HT-29 (cell line): ENCODE measurements around the gene CBY1. TPM values are rescaled to one million over a fixed set of nuclear protein-coding genes. Genes with fewer than 3 reads are reported as not detected.
A peak's percentile ranks its signal among the peaks of the same experiment; 100 is the strongest.
"Not testable (repeated sequence)": the region's sequence is repeated elsewhere in the genome, so short reads cannot be mapped to it uniquely, and the experiment has no call there.

Experiments used
- DNase-seq: peaks from one replicate; pipeline ENCODE4 v3.0.0-alpha.2; 2015; ENCODE audit warnings: low spot score
- total RNA-seq: library from RNA; depleted of rRNA; stranded (reverse); fragments of >200 nt; shearing (Covaris generic); gene quantifications from 2 replicates; pipeline ENCODE4 v1.2.3, GENCODE V29; 2014; rRNA removed

The CBY1 gene
- total RNA-seq, result 7.3 and 10.5 TPM in 2 replicates

DNA sequence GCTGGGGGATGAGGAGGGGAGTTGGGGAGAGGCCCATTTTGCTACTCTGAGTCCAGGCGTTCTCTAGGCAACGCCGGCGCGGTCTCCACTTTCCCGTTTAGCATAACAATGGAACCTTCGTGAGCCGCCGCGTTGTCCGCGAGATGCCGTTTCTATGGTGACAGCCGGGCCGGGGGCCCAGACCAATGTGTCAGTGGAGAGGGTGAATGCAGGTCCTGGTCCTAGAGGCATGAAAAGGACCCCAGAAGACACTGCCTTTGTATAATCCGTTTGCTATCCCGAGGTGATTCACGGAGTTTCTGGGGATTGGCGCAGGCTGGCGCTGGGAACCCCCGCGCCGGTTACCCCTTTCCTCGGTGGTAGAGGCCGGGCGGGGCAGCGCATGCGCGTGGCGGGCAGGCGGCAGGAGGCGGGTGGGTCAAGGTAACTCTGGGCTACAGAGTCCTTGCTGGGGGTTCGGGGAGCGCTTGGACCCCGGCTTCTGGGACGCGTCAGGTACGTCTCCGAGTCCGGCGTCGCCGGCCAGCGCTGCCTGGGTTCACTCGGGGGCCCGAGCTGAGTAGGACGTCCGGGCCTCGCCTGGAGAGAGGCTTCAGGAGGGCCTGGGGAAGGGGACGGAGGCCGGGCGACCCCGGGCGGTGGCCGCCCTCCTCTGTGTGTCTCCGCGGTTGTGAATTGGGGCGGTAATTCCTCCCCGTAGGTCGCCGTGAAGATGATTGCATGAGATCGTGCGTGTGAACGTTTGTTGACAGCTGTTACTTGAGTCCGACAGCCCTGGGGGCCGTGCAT is at the start of gene CBY1, which contains the start of gene FAM227A:
Gene CBY1, plus strand, starts transcription at position 383 of the 789 bp plus-strand sequence. CDS start 11,417 bp downstream, outside the sequence.
Gene FAM227A, minus strand, starts transcription at position 137 of the 789 bp plus-strand sequence. CDS start 6,224 bp downstream, outside the sequence.
- peak; percentile 91 for DNase-seq

GRCh38 chr22:38607680-38608079 is 48.8 kb upstream of the CBY1 start:
- no peak for DNase-seq

- DNase-seq, result no peak
These were observed 47.3 kb upstream of the CBY1 start for GRCh38 chr22:38608992-38609750.

DNA sequence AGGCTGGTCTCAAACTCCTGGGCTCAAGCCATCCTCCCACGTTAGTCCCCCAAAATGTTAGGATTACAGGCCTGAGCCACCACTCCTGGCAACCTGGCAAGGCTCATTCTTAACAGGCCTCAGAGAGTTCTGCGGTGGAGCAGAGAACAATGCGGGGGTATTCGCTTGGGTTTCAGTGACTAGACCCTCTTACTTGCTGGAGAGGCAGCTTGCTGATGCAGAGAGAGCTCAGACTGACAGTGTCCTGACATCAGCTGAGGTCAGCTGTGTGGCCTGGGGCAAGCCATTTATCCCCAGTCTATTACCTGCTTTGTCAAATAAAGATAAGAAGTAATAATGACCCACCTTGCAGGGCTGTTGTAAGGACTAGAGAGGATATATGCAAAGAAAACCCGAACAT is 46.2 kb upstream of the CBY1 start:
- DNase-seq, result no peak

DNA sequence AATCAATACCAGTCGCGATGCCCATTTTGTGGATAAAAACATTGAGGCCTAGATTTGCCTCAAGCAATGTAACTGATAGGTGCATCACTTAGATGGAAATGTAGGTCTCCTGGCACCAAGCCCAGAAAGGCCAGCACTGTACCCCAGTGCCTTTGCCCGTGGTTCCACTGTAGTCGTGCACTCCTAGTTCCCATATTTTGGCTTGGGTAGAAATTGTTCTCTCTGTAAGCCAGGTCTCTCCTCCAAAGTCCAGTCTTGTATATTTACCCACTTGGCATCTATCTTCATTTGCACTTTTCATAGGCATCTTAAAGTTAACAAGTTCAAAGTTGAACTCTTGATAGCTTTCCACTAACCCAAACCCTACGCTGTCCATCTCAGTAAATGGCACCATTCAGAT is 44.9 kb upstream of the CBY1 start:
- no peak for DNase-seq

DNA sequence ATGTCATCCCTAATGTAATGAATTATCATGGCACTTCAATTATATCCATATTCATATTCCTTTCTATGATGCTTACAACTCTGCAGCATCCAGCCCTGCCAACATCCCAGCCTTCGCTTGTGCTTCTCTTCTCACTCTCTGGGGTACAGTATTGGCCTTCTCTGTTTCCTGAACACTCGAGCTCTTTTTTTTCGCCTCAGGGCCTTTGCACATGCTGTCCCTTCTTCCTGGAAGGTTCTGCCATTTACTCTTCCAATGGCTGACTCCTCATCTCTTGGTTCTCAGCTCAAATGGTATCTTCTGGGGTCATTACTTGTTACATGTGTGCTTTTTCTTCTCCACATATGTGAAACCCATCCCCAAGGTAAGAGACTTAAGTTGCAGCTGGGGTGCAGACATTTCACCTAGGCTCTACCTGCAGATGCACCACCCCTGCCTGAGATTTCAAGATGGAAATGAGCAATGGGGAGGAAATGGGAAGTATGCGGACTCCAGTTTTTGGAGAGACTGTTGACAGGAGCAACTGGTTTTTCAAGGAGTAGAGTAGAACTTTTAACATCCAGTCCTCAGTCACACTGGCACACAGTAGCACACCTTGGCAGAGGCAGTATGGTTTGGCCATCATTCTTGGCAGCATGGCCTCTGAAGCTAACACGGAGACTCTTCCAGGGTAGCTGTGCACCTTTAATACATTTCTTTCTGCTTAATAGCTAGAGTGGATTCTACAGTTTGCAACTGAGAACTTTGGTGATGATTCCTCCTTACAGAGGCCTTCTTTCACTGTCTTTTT is 44.0 kb upstream of the CBY1 start:
- no peak for DNase-seq

DNA sequence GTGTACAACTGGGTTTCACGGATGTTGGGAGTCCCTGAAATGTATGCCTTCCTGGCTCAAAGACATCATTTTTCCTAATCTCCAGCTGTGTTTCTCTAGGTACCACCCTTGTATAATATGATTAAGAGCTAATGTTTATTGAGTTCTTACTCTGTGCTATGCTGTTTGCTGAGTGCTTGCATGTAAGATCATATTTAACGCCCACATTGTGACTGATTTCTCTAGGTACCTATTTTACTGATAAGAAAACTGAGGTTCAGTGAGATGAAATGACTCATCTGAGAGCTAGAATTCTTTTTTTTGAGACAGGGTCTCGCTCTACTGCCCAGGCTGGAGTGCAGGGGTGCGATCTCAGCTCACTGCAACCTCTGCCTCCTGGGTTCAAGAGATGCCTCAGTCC is 42.9 kb upstream of the CBY1 start:
- no peak for DNase-seq

DNA sequence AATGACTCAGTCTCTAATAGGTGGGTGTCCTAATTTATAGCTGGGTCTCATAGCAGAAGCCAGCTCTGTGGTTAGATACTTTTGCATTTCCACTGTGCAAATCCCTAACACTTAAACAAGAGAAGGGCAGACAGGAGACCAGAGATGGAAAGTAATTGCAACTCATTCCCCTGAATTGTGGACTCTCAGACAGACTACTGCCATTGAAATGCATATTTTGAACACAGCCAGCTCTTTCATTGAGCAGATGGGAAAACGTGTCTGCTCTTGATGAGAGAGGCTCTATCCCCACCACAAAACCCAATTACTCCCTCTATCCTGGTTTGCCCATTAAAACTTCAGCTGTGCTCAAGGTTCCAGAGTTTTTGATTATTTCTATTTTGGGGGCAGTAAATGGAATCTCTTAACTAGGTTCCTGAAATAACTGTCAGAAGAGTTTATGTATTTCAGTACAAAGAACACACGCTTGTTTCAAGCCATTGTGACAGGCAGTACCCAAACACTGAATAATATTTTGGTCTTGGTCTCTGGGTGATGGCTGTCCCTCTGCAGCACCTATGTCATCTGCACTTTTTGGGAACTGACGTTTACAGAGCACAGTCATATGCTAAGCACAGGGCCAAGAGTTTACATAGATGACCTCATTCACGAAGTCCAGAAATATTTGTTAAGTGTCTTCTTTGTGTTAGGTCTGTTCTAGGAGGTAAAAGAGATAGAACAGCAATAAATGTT is 41.9 kb upstream of the CBY1 start:
- no peak for DNase-seq

DNA sequence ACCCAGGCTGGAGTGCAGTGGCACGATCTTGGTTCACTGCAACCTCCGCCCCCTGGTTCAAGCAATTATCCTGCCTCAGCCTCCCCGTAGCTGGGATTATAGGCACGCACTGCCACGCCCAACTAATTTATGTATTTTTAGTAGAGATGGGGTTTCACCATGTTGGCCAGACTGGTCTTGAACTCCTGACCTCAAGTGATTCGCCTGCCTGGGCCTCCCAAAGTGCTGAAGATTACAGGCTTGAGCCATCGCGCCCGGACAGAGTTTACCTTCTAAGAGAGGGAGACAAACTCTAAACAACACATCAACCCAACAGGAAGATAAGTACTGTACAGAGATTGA is 41.4 kb upstream of the CBY1 start:
- DNase-seq, result not testable (repeated sequence)

GRCh38 chr22:38618258-38618657 is 38.2 kb upstream of the CBY1 start:
- no peak for DNase-seq

- no peak for DNase-seq
These were observed 37.8 kb upstream of the CBY1 start for GRCh38 chr22:38618682-38619081.

- DNase-seq, result no peak
These were observed 33.1 kb upstream of the CBY1 start for GRCh38 chr22:38623351-38623750.

DNA sequence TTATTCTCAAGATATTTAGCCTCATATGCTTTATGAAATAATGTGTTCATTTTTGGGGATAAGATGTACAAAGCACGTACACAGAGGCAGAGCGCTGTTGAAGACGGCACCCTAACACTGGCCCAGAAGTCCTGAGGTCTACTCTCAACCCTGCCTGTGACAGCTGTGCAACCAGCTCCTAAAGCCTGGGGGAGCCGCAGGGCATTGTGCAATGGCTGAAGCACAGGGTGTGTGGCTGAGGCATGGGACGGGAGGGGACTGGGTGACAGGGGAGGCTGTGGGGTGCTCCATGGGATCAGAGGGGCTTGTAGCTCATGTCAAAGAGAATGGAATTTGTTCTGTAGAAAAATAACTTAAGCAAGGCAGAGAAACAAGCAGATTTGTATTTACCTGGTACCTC is 28.0 kb upstream of the CBY1 start:
- DNase-seq, result no peak

DNA sequence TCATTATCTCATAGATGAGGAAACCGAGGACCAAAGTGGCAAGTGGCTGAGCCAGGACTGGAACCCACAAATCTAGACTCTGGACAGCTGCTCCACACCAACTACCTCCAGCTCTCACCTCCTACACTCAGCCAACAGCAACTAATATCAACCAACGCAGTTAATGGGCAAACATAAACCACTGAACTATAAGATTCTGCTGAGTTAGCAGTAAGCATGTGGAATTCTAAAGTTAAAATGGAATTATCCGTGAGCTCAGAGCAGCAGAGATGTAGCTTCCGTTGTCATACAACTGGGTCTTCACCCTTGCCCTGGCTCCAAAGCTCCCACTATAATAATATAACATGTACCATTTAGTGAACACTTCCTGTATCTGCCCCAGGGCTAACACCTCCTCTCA is 27.3 kb upstream of the CBY1 start:
- DNase-seq, result no peak

DNA sequence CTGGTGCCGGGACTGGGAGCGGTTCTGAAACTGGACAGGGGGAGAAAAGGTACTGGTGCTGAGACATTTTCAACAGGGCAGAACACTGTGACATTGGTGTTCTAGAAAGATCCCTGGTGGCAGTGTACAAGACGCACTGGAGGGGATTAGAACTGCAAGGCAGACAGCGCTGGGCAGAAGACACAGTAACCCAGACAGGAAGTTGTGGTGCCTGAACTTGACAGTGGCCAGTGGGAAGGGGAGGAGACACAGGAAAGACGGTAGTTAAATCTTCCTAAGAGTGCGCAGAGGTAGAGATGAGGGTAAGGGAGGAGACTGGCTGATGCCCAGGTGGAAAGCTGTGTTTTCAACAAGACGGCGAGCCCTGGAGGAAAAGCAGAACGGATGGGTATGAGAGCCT is 24.7 kb upstream of the CBY1 start:
- DNase-seq, result no peak

DNA sequence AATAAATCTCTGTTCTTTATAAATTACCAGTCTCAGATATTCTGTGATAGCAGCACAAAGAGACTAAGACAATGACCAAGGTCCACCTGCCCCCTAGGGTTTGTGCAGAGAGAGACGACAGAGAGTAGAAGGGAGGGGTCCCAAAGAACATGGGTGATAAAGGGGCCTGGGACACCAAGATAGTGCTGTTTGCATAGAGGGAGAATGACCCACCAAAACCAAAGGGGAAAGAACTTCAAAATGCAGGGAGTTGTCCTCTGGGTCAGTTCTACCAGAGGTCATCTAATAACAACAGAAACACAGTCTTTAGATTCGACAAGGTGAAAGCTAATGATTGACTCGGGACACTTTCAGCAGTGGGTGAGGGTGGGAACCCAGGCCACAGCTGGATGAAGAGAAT is 23.9 kb upstream of the CBY1 start:
- DNase-seq, result no peak

GRCh38 chr22:38638216-38638615 is 18.2 kb upstream of the CBY1 start:
- DNase-seq, result no peak

GRCh38 chr22:38638728-38639127 is 17.7 kb upstream of the CBY1 start:
- no peak for DNase-seq

GRCh38 chr22:38641476-38642040 is 14.9 kb upstream of the CBY1 start:
- no peak for DNase-seq

- DNase-seq, result not testable (repeated sequence)
These were observed 12.2 kb upstream of the CBY1 start for GRCh38 chr22:38644245-38644644.

- DNase-seq, result no peak
These were observed 11.0 kb upstream of the CBY1 start for GRCh38 chr22:38645430-38645829.
